Measurements from ENCODE around the gene RNU1-4. TPM values are rescaled to one million over a fixed set of nuclear protein-coding genes. Genes with fewer than 3 reads are reported as not detected.

The RNU1-4 gene
- total and polyA plus RNA-seq, 2 donors from 2014 or later: 26.8 to 8,605 TPM

DNA sequence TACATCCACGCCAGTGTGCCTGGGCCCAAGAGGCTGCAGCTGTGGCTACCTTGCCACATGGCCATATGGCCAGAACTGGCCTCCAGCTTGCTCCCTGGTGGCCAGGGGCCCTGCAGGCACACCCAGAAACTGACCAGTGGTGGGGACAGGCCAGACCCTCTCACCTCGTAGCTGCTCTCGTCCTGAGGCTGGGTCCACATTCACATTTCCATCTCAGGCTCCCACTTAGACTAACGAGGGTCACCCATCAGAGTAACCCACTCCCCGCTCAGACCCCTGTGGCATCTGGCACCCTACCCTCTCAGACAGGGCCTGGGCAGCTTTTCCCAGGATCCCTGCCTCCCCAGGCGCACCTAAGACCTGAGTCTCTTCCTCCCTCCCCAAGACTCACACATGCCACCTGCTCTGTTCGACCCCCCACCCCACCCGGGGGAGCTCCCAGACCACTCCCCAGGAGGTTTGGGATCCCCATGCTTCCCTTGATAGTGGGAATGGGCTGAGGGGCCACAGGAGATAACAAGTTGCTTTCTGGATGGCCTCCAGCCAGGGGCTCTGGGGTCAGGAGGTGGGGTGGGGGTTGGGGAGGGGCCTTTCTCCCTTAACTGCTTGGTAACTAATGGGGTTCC lies 21.3 kb upstream of the RNU1-4 start:
- Histone ChIP-seq H3K27me3 (ENCODE audit: control insufficient read depth, insufficient read depth, low read length) (no peaks in the 10 kb centered on the region), H3K9me3 (ENCODE audit: control insufficient read depth in 2 of 3, insufficient read depth in 1 of 3, low read length in 3 of 3) (no peaks in the 10 kb centered on the region), H3K9ac (ENCODE audit: low read length in 3 of 3) (no peak overlapping the region), H3K4me1 (ENCODE audit: control insufficient read depth in 2 of 3, insufficient read depth in 2 of 3, low read depth in 1 of 3, low read length in 3 of 3) (peaks cover 6 to 15% (median 13%) of the 10 kb centered on the region in 3 donors), H3K36me3 (ENCODE audit: control insufficient read depth in 2 of 3, insufficient read depth in 3 of 3, low read length in 3 of 3) (no peaks in the 10 kb centered on the region), H3K4me3 (ENCODE audit: low read length in 3 of 3) (no peak overlapping the region), H3K27ac (ENCODE audit: low read depth in 2 of 2, low read length in 2 of 2) (no peak overlapping the region)
- intact Hi-C loops (cut with DNase I): no loop called here
- FAIRE-seq (no peak), DNase-seq (peak in 3 of 5 donors; percentile 11 to 82 (median 71))
- TF ChIP-seq, protein P1, sequence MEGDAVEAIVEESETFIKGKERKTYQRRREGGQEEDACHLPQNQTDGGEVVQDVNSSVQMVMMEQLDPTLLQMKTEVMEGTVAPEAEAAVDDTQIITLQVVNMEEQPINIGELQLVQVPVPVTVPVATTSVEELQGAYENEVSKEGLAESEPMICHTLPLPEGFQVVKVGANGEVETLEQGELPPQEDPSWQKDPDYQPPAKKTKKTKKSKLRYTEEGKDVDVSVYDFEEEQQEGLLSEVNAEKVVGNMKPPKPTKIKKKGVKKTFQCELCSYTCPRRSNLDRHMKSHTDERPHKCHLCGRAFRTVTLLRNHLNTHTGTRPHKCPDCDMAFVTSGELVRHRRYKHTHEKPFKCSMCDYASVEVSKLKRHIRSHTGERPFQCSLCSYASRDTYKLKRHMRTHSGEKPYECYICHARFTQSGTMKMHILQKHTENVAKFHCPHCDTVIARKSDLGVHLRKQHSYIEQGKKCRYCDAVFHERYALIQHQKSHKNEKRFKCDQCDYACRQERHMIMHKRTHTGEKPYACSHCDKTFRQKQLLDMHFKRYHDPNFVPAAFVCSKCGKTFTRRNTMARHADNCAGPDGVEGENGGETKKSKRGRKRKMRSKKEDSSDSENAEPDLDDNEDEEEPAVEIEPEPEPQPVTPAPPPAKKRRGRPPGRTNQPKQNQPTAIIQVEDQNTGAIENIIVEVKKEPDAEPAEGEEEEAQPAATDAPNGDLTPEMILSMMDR (IDR thresholded peaks at IDR 0.05; ENCODE audit: borderline replicate concordance, extremely low read depth, insufficient read depth): no peak

DNA sequence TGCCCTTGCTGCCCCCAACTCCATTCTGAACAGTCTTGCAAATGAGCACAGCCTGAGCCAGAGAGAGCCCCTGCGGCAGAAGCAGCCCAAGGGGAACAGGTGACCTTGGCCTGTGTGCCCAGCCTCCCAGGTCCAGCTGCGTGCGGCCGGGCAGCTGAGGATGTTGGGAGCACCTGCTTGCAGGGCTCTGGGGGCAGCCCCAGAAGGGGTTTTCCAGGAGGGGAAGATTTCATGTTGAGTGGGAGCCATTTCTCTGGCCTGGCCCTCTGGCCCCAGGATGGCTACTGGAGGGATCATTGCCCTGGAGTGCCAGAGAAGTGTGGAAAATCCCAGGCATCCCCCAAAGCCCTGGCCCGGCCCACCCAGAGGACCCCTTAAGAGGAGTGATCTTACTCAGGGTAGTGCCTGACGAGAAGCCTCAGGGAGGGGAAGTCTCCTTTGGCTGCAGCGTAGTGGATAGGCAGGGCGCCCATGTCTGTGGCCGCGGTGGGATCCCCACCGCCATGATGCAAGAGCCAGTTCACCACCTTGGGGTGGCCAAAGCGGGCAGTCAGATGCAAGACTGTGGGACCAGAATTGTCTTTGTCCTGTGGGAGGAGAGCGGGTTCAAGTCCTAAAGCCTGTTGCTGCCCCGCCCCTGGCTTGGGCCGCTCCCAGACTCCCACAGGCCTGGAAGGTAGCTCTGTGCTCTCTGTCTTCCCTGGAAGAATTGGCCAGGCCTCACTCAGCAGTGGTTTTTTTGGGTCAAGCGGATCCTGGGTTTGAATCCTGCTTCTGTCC lies 20.6 kb upstream of the RNU1-4 start:
- intact Hi-C loops (cut with DNase I): no loop called here
- TF ChIP-seq, protein P1 (IDR thresholded peaks at IDR 0.05; ENCODE audit: borderline replicate concordance, extremely low read depth, insufficient read depth): no peak
- peak in 3 of 5 donors; percentile 8 to 79 (median 51) for DNase-seq
- Histone ChIP-seq H3K9ac (ENCODE audit: low read length in 3 of 3) (no peak overlapping the region), H3K27me3 (ENCODE audit: control insufficient read depth, insufficient read depth, low read length) (no peaks in the 10 kb centered on the region), H3K4me3 (ENCODE audit: low read length in 3 of 3) (no peak overlapping the region), H3K9me3 (ENCODE audit: control insufficient read depth in 2 of 3, insufficient read depth in 1 of 3, low read length in 3 of 3) (no peaks in the 10 kb centered on the region), H3K4me1 (ENCODE audit: control insufficient read depth in 2 of 3, insufficient read depth in 2 of 3, low read depth in 1 of 3, low read length in 3 of 3) (peaks cover 6 to 15% (median 13%) of the 10 kb centered on the region in 3 donors), H3K27ac (ENCODE audit: low read depth in 2 of 2, low read length in 2 of 2) (no peak overlapping the region), H3K36me3 (ENCODE audit: control insufficient read depth in 2 of 3, insufficient read depth in 3 of 3, low read length in 3 of 3) (no peaks in the 10 kb centered on the region)
- no peak for FAIRE-seq

GRCh38 chr1:16720351-16721223 lies 19.7 kb upstream of the RNU1-4 start:
- no peak for FAIRE-seq

More at GRCh38 chr1:16720351-16721223, 19.7 kb upstream of the RNU1-4 start:
- Histone ChIP-seq H3K36me3 (ENCODE audit: control insufficient read depth in 2 of 3, insufficient read depth in 3 of 3, low read length in 3 of 3) (no peaks in the 10 kb centered on the region), H3K4me3 (ENCODE audit: low read length in 3 of 3) (no peak overlapping the region), H3K27me3 (ENCODE audit: control insufficient read depth, insufficient read depth, low read length) (no peaks in the 10 kb centered on the region), H3K27ac (ENCODE audit: low read depth in 2 of 2, low read length in 2 of 2) (peak overlapping the region in 1 of 2 donors; percentile 12), H3K9me3 (ENCODE audit: control insufficient read depth in 2 of 3, insufficient read depth in 1 of 3, low read length in 3 of 3) (no peaks in the 10 kb centered on the region), H3K4me1 (ENCODE audit: control insufficient read depth in 2 of 3, insufficient read depth in 2 of 3, low read depth in 1 of 3, low read length in 3 of 3) (peaks cover 6 to 15% (median 13%) of the 10 kb centered on the region in 3 donors), H3K9ac (ENCODE audit: low read length in 3 of 3) (no peak overlapping the region)
- TF ChIP-seq, protein P1 (IDR thresholded peaks at IDR 0.05; ENCODE audit: borderline replicate concordance, extremely low read depth, insufficient read depth): no peak
- DNase-seq: peak; percentile 45 to 93 (median 75)
- intact Hi-C loops (cut with DNase I): no loop called here

Data from kidney (tissue), 14 donors.